Prostate gland (tissue), 2 donors: ENCODE data around the gene MAP2K3. TPM values are rescaled to one million over a fixed set of nuclear protein-coding genes. Genes with fewer than 3 reads are reported as not detected.

ENCODE experiments used
- DNase-seq: peaks from one replicate; pipeline ENCODE4 v3.0.0-alpha.2; 2019; ENCODE audit warnings: low spot score
- H3K27ac ChIP-seq, 2 donors: fragments of 200-600 bp; sonication (generic); 2 replicates each; pipeline ENCODE4 v1.5.1; 2017 to 2019
- H3K27me3 ChIP-seq: fragments of 200-600 bp; sonication (generic); replicated peaks from 2 replicates; pipeline ENCODE4 v1.5.1; 2019; ENCODE audit not compliant: insufficient read depth
- H3K36me3 ChIP-seq, 2 donors: fragments of 200-600 bp; sonication (generic); 1 replicate in 1 of 2; 2 replicates in 1 of 2; pipeline versions ENCODE4 v1.5.1 to v1.8.1; 2017 to 2019
- H3K4me1 ChIP-seq: fragments of 200-600 bp; sonication (generic); replicated peaks from 2 replicates; pipeline ENCODE4 v1.5.1; 2019
- H3K4me3 ChIP-seq, 2 donors: fragments of 200-600 bp; sonication (generic); 2 replicates each; pipeline ENCODE4 v1.5.1; 2017 to 2019
- H3K9me3 ChIP-seq: fragments of 200-600 bp; sonication (generic); 2 replicates; pipeline ENCODE4 v1.5.1; 2017
- CTCF ChIP-seq, 4 experiments: fragments of 200-600 bp in 2 of 4; fragments of 450-650 bp in 2 of 4; sonication (generic) in 2 of 4; IDR thresholded peaks; 1 replicate in 3 of 4; 2 replicates in 1 of 4; pipeline ENCODE4 v1.5.1; 2016 to 2019; ENCODE audit warnings: antibody characterized with exemption in 4 of 4, mild to moderate bottlenecking in 2 of 4, moderate library complexity in 2 of 4
- POLR2A ChIP-seq: fragments of 450-650 bp; IDR thresholded peaks from one replicate; pipeline ENCODE4 v1.6.1; 2016; ENCODE audit warnings: antibody characterized with exemption, mild to moderate bottlenecking
- POLR2AphosphoS5 ChIP-seq: sonication (generic); formaldehyde crosslinking; IDR thresholded peaks from one replicate; pipeline ENCODE4 v1.6.1; 2017; ENCODE audit warnings: antibody characterized with exemption
- WGBS: methylation state at CpG from one replicate; pipeline ENCODE4 v1.1.5; 2018; 5-methylcytosine and 5-hydroxymethylcytosine counted together
- intact Hi-C: fragments of 100-400 bp; cut with DNase I; formaldehyde crosslinking; loops from one replicate; pipeline ENCODE4 v1.14.2; 2022
- total RNA-seq, 2 donors: library from RNA; depleted of rRNA; stranded (reverse); fragments of >200 nt; gene quantifications; one replicate each; pipeline ENCODE4 v1.1.0, GENCODE V29; 2016

Gene MAP2K3
- total RNA-seq, 2 donors from 2014 or later: 24.0 to 25.9 TPM

GRCh38 chr17:21297597-21297996 is 13.1 kb downstream of the MAP2K3 start:
- H3K36me3 ChIP-seq: peaks cover 0 to 14% of the 10 kb centered on the region in 2 donors
- H3K4me3 ChIP-seq: no peak overlapping the region
- TF ChIP-seq POLR2A (no peak), CTCF (IDR thresholded peaks at IDR 0.05) (no peak), POLR2AphosphoS5 (no peak)
- DNase-seq: no peak
- H3K27ac ChIP-seq: no peak overlapping the region
- 51% methylated on average over 10 of the region's 10 CpGs for WGBS
- intact Hi-C loops: no loop called here
- H3K27me3 ChIP-seq: no peaks in the 10 kb centered on the region
- no peaks in the 10 kb centered on the region for H3K4me1 ChIP-seq
- no peaks in the 10 kb centered on the region for H3K9me3 ChIP-seq

- H3K4me3 ChIP-seq: no peak overlapping the region
- 74% methylated on average over 22 of the region's 22 CpGs for WGBS
- intact Hi-C loops: no loop called here
- H3K36me3 ChIP-seq: peaks cover 0 to 14% of the 10 kb centered on the region in 2 donors
- DNase-seq: no peak
- no peak overlapping the region for H3K27ac ChIP-seq
- no peaks in the 10 kb centered on the region for H3K4me1 ChIP-seq
- TF ChIP-seq POLR2AphosphoS5 (no peak), CTCF (IDR thresholded peaks at IDR 0.05) (no peak), POLR2A (no peak)
- H3K9me3 ChIP-seq: no peaks in the 10 kb centered on the region
- no peaks in the 10 kb centered on the region for H3K27me3 ChIP-seq
These were observed 13.8 kb downstream of the MAP2K3 start for GRCh38 chr17:21298056-21298982.

- Histone ChIP-seq H3K4me3 (no peak overlapping the region), H3K27ac (no peak overlapping the region), H3K9me3 (no peaks in the 10 kb centered on the region), H3K27me3 (no peaks in the 10 kb centered on the region), H3K36me3 (peaks cover 0 to 14% of the 10 kb centered on the region in 2 donors), H3K4me1 (no peaks in the 10 kb centered on the region)
- no peak for DNase-seq
- TF ChIP-seq POLR2A (no peak), CTCF (IDR thresholded peaks at IDR 0.05) (no peak), POLR2AphosphoS5 (no peak)
- WGBS: 60% methylated on average over 13 of the region's 13 CpGs
- intact Hi-C loops: no loop called here
These were observed 14.5 kb downstream of the MAP2K3 start for GRCh38 chr17:21298983-21299519.

- TF ChIP-seq POLR2A (no peak), CTCF (IDR thresholded peaks at IDR 0.05) (no peak), POLR2AphosphoS5 (no peak)
- 62% methylated on average over 7 of the region's 7 CpGs for WGBS
- no peak overlapping the region for H3K4me3 ChIP-seq
- no peaks in the 10 kb centered on the region for H3K4me1 ChIP-seq
- peaks cover 0 to 14% of the 10 kb centered on the region in 2 donors for H3K36me3 ChIP-seq
- no peak overlapping the region for H3K27ac ChIP-seq
- no peaks in the 10 kb centered on the region for H3K27me3 ChIP-seq
- no peaks in the 10 kb centered on the region for H3K9me3 ChIP-seq
- no peak for DNase-seq
- intact Hi-C loops: no loop called here
These were observed 15.6 kb downstream of the MAP2K3 start for GRCh38 chr17:21299981-21300600.
